Cardiac muscle cell (in vitro differentiated cells and primary cell): Measurements from ENCODE around the gene NMT1. TPM values are rescaled to one million over a fixed set of nuclear protein-coding genes. Genes with fewer than 3 reads are reported as not detected.

ENCODE experiments used
- DNase-seq, 2 donors: peaks; one replicate each; pipeline versions ENCODE4 v3.0.0 to v3.0.0-alpha.2; 2010 to 2017; ENCODE audit warnings: low read depth in 1 of 2, low spot score in 1 of 2
- H3K27ac ChIP-seq: fragments of 200-600 bp; sonication (generic); 2 replicates; pipeline ENCODE4 v1.5.1; 2016
- H3K27me3 ChIP-seq: fragments of 200-600 bp; sonication (generic); 2 replicates; pipeline ENCODE4 v1.6.0; 2016; ENCODE audit warnings: control low read depth
- H3K36me3 ChIP-seq: fragments of 200-600 bp; sonication (generic); 2 replicates; pipeline ENCODE4 v1.5.1; 2016; ENCODE audit warnings: control low read depth
- H3K4me1 ChIP-seq: fragments of 200-600 bp; sonication (generic); 2 replicates; pipeline ENCODE4 v1.8.1; 2017; ENCODE audit warnings: low read depth, mild to moderate bottlenecking, mixed run types
- H3K4me3 ChIP-seq: fragments of 200-600 bp; sonication (generic); 2 replicates; pipeline ENCODE4 v1.5.1; 2016; ENCODE audit warnings: mild to moderate bottlenecking
- H3K9me3 ChIP-seq: fragments of 200-600 bp; sonication (generic); 2 replicates; pipeline ENCODE4 v1.5.1; 2017; ENCODE audit warnings: low read depth, mild to moderate bottlenecking, control low read depth
- CTCF ChIP-seq: IDR thresholded peaks from 2 replicates; pipeline ENCODE4 v1.5.1; 2012; ENCODE audit warnings: low read depth, mild to moderate bottlenecking, low read length
- polyA plus RNA-seq: library from polyadenylated mRNA; unstranded; fragments of >200 nt; fragmentation: Nextera tagmentation; extraction: Ambion mirVana; gene quantifications from 2 replicates; pipeline ENCODE4 v1.2.1, GENCODE V29; 2016
- total RNA-seq: library from RNA; depleted of rRNA; stranded (reverse); fragments of >200 nt; gene quantifications from 2 replicates; pipeline ENCODE4 v1.2.3, GENCODE V29; 2016

Gene NMT1
- total and polyA plus RNA-seq, 2 experiments from 2014 or later: 85.2 to 113 TPM

- H3K4me1 ChIP-seq: no peaks in the 10 kb centered on the region
- DNase-seq: no peak
- no peak overlapping the region for H3K4me3 ChIP-seq
- TF ChIP-seq CTCF: no peak
- no peaks in the 10 kb centered on the region for H3K27me3 ChIP-seq
- H3K36me3 ChIP-seq: no peaks in the 10 kb centered on the region
- no peaks in the 10 kb centered on the region for H3K9me3 ChIP-seq
- no peak overlapping the region for H3K27ac ChIP-seq
Observed at GRCh38 chr17:45116434-45117016, 55.4 kb downstream of the NMT1 start.

GRCh38 chr17:45117334-45117733, 56.2 kb downstream of the NMT1 start:
- Histone ChIP-seq H3K27me3 (no peaks in the 10 kb centered on the region), H3K4me1 (no peaks in the 10 kb centered on the region), H3K27ac (no peak overlapping the region), H3K9me3 (no peaks in the 10 kb centered on the region), H3K4me3 (no peak overlapping the region), H3K36me3 (no peaks in the 10 kb centered on the region)
- DNase-seq: no peak
- TF ChIP-seq CTCF: no peak

GRCh38 chr17:45117848-45118646, 56.9 kb downstream of the NMT1 start:
- H3K36me3 ChIP-seq: no peaks in the 10 kb centered on the region

GRCh38 chr17:45118691-45119090, 57.6 kb downstream of the NMT1 start:
- Histone ChIP-seq H3K36me3 (no peaks in the 10 kb centered on the region), H3K9me3 (no peaks in the 10 kb centered on the region), H3K4me1 (no peaks in the 10 kb centered on the region), H3K27me3 (no peaks in the 10 kb centered on the region), H3K4me3 (no peak overlapping the region), H3K27ac (no peak overlapping the region)
- no peak for TF ChIP-seq CTCF
- DNase-seq: no peak

More at GRCh38 chr17:45117848-45118646, 56.9 kb downstream of the NMT1 start:
- H3K9me3 ChIP-seq: no peaks in the 10 kb centered on the region
- DNase-seq: no peak
- no peaks in the 10 kb centered on the region for H3K4me1 ChIP-seq
- no peak for TF ChIP-seq CTCF
- H3K27me3 ChIP-seq: no peaks in the 10 kb centered on the region
- no peak overlapping the region for H3K4me3 ChIP-seq
- H3K27ac ChIP-seq: no peak overlapping the region

- Histone ChIP-seq H3K36me3 (no peaks in the 10 kb centered on the region), H3K27ac (no peak overlapping the region), H3K27me3 (no peaks in the 10 kb centered on the region), H3K4me3 (no peak overlapping the region), H3K9me3 (no peaks in the 10 kb centered on the region), H3K4me1 (no peaks in the 10 kb centered on the region)
- no peak for DNase-seq
- no peak for TF ChIP-seq CTCF
Observed at GRCh38 chr17:45119964-45120363, 58.8 kb downstream of the NMT1 start.
